Immature natural killer cell (primary cell): Measurements from ENCODE around the gene VCP. TPM values are rescaled to one million over a fixed set of nuclear protein-coding genes. Genes with fewer than 3 reads are reported as not detected.

Source experiments
- DNase-seq, 3 donors: peaks; one replicate each; pipeline ENCODE4 v3.0.0; 2022; ENCODE audit warnings: mixed read lengths in 1 of 3
- H3K27ac Mint-ChIP-seq, 6 donors: one replicate each; pipeline ENCODE4 v1.8.0; 2020; ENCODE audit warnings: mixed read lengths in 6 of 6, mild to moderate bottlenecking in 5 of 6, inconsistent platforms in 4 of 6, moderate library complexity in 3 of 6
- H3K27me3 Mint-ChIP-seq, 3 donors: one replicate each; pipeline ENCODE4 v1.8.0; 2020 to 2021; ENCODE audit warnings: low read depth in 3 of 3, mild to moderate bottlenecking in 3 of 3, mixed read lengths in 3 of 3, moderate library complexity in 3 of 3, inconsistent platforms in 1 of 3
- H3K36me3 Mint-ChIP-seq, 3 donors: one replicate each; pipeline ENCODE4 v1.8.0; 2020; ENCODE audit warnings: mixed read lengths in 3 of 3, inconsistent platforms in 2 of 3, mild to moderate bottlenecking in 2 of 3
- H3K4me1 Mint-ChIP-seq, 2 donors: one replicate each; pipeline ENCODE4 v1.8.0; 2020; ENCODE audit warnings: inconsistent platforms in 2 of 2, mild to moderate bottlenecking in 2 of 2, mixed read lengths in 2 of 2, moderate library complexity in 1 of 2
- H3K4me3 Mint-ChIP-seq, 5 donors: one replicate each; pipeline ENCODE4 v1.8.0; 2020; ENCODE audit warnings: mild to moderate bottlenecking in 5 of 5, mixed read lengths in 5 of 5, inconsistent platforms in 3 of 5, moderate library complexity in 3 of 5
- H3K9me3 Mint-ChIP-seq, 6 donors: one replicate each; pipeline ENCODE4 v1.8.0; 2020; ENCODE audit warnings: mild to moderate bottlenecking in 6 of 6, mixed read lengths in 6 of 6, inconsistent platforms in 4 of 6, moderate library complexity in 3 of 6
- polyA plus RNA-seq, 3 donors: library from polyadenylated mRNA; unstranded; fragments of 300-500 nt; fragmentation: Illumina TruSeq; gene quantifications; one replicate each; pipeline ENCODE4 v1.2.3, GENCODE V29; 2021

The VCP gene
- polyA plus RNA-seq, 3 donors from 2014 or later, result 173 to 252 (median 248) TPM

DNA sequence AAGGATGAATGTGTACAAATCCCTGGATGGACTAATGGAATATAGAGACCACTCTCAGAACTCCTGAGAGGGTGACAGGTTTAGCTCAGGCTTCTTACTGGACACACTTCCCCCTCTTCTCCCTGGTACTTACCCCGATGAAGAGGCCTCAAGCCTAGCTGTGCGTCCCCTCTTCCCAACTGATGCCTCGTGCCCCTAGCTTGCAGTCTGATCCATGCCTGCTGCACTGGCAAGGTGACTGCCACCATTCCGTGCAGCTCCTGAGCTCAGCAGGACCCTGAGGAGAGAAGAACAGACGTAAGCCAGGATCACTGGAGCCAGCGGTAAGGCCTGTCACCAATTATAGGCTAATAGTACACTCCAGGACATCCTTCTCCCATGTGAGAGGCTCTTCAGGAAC is 36.0 kb upstream of the VCP start:
- Mint-ChIP-seq H3K4me1 (peaks cover 42 to 53% of the 10 kb centered on the region in 2 donors), H3K27ac (peak overlapping the region in 2 of 6 donors; percentile 71 to 76), H3K9me3 (no peaks in the 10 kb centered on the region), H3K4me3 (peak overlapping the region in 1 of 5 donors; percentile 33), H3K27me3 (peaks cover under 1 to 4% (median 3%) of the 10 kb centered on the region in 3 donors), H3K36me3 (peaks cover 0 to 16% (median 3%) of the 10 kb centered on the region in 3 donors)
- DNase-seq, result no peak

DNA sequence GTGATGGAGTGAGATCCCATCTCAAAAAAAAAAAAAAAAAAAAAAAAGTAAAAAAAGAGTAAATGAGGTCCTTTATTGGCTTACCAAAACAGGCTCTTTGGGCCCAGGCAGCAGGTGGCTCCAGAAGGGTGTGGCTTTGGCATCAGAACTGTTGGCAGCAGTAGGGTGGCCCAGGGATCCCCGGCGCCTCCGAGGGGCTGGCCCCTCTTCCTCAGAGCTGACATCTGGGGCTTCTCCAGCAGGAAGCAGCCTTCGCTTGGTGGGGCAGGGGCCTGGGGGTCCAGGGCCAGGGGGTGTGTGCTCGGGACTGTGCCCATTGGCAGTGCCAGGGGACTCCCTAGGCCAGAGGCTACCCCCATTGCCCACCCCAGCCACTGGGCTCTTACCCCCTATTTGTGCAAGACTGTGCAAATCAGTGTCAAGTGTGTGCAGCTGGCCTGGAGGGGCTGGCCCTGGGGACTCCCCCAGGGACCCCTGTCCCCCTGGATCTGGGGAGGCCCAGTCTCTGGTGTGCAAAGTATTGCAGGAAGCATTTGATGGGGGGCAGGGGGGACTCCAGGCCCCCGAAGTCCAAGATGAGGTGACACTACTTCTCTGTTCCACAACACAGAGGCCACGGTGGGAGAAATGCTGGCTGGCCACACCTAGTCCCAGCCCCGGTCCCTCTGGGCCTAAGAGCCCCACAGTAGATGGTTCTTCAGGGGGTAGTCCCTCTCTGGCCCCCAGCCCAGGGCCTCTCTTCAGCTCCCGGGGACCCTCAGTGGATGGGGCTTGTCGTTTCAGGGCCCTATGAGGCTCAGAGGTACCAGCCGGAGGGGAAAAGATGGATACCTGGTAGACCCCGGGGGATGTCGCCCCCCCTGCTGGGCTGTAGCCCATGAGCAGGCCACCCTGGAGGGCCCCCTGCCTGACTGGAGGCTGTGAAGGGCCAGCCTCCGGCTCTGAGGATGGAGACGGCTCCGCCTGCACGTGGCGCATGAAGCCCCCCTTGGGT is 35.2 kb upstream of the VCP start:
- Mint-ChIP-seq H3K27me3 (peaks cover 7 to 10% (median 9%) of the 10 kb centered on the region in 3 donors), H3K9me3 (no peaks in the 10 kb centered on the region), H3K27ac (no peak overlapping the region), H3K36me3 (peaks cover 0 to 16% (median 3%) of the 10 kb centered on the region in 3 donors), H3K4me3 (no peak overlapping the region), H3K4me1 (peaks cover 46 to 56% of the 10 kb centered on the region in 2 donors)
- no peak for DNase-seq

DNA sequence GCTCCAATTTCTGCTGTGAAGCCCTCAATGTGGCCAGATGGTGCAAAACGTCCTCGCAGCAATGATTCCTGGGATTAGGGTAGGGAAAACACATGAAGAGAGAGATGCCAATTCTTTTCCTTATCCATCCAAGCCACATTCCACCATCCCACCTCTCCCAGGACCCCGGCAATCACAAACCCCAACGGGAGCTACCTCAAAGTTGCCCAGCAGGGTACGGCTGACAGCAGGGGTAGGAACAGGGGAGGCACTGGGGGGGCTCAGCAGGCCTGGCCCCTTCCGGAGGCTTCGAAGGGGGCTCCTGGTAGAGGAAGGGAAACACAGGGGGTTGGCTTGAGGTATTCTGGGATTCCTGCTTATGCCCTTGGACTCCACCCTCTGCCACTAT is 33.9 kb upstream of the VCP start:
- Mint-ChIP-seq H3K4me3 (no peak overlapping the region), H3K36me3 (peaks cover 0 to 16% (median 3%) of the 10 kb centered on the region in 3 donors), H3K9me3 (no peaks in the 10 kb centered on the region), H3K27me3 (peaks cover 7 to 12% (median 8%) of the 10 kb centered on the region in 3 donors), H3K4me1 (peaks cover 48 to 56% of the 10 kb centered on the region in 2 donors), H3K27ac (no peak overlapping the region)
- DNase-seq, result no peak

DNA sequence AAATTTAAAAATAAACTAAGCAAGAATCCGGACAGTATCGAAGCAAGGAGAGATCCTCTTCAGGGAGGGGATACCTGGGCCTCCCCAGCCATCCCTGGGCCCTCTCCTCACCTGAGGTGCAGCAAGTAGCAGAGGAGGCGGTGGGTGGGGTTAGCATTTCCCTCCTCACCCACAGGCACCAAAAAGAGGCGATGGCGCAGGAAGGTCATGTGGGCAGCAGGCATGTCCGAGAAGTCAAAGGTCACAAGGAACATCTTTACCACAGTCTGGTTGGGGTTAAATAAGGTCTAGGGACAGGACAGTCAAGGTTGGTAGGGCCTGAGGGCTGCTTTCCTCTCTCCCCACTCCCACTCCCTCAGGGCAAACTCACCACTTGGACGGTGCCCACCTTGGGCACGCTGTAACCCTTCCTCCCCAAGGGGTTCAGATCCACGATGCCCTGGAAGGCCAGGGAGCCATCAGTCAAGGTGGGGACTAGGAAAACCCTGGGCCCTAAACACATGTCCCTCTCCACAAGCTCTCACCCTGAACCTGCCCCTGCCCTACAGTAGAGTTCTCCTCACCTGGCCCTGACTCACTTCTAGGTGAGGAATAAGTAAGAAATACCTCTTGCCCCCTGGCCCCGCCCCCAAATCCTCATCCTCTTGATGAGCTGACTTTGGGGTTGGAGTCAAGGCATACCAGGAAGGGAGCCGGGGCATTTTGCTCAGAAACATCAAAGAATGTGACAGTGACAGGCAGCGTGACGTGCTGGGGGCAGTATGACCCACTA is 33.3 kb upstream of the VCP start:
- H3K27me3 Mint-ChIP-seq, result peaks cover 7 to 12% (median 8%) of the 10 kb centered on the region in 3 donors
- no peaks in the 10 kb centered on the region for H3K9me3 Mint-ChIP-seq
- H3K36me3 Mint-ChIP-seq, result peaks cover 3 to 19% (median 5%) of the 10 kb centered on the region in 3 donors
- no peak overlapping the region for H3K4me3 Mint-ChIP-seq
- H3K4me1 Mint-ChIP-seq, result peaks cover 49 to 56% of the 10 kb centered on the region in 2 donors
- DNase-seq, result no peak
- peak overlapping the region in 3 of 6 donors; percentile 26 to 39 (median 35) for H3K27ac Mint-ChIP-seq

DNA sequence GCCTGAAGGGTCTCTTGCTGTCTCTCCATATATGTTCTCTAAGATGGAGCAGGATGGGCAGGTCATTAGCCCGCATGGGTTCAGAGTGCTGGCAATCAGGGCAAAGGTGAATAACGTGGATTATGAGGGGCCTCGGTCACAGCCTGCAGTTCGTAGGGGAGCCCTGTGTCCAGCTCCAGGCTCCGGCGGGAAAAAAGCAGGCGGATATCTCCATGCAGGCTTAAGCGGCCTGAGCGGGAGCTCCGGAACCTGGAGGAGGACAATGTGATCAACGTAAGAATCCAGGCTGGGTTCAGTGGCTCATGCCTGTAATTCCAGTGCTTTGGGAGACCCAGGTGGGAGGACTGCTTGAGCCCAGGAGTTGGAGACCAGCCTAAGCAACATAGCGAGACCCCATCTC is 32.7 kb upstream of the VCP start:
- H3K36me3 Mint-ChIP-seq, result peaks cover 6 to 26% (median 6%) of the 10 kb centered on the region in 3 donors
- H3K27ac Mint-ChIP-seq, result peak overlapping the region in 2 of 6 donors; percentile 6 to 14
- peaks cover 7 to 10% (median 8%) of the 10 kb centered on the region in 3 donors for H3K27me3 Mint-ChIP-seq
- no peak for DNase-seq
- no peaks in the 10 kb centered on the region for H3K9me3 Mint-ChIP-seq
- no peak overlapping the region for H3K4me3 Mint-ChIP-seq
- H3K4me1 Mint-ChIP-seq, result peaks cover 46 to 56% of the 10 kb centered on the region in 2 donors

DNA sequence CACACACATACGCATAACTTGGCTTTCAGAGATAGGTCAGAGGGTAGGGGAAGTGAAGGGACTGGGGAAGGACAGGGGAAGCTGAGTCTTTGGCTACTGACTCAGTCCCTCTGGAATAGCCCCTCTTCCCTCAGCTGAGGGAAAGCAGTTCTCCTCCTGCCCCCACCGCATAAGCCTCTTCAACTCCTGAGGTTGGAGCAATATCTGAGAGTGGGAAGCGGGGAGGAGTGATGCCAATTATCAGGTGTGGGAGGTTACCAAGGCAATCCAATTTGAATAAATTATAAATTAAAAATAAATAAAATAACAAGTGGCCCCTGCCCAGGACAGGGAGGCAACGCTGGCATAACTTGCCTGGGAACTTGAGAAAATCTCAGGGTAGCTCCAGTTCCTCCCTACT is 32.2 kb upstream of the VCP start:
- DNase-seq, result no peak
- H3K9me3 Mint-ChIP-seq, result no peaks in the 10 kb centered on the region
- H3K4me3 Mint-ChIP-seq, result peak overlapping the region in 2 of 5 donors; percentile 9 to 58
- H3K36me3 Mint-ChIP-seq, result peaks cover 6 to 31% (median 8%) of the 10 kb centered on the region in 3 donors
- H3K27ac Mint-ChIP-seq, result peak overlapping the region in 5 of 6 donors; percentile 22 to 99 (median 93)
- peaks cover 7 to 10% (median 8%) of the 10 kb centered on the region in 3 donors for H3K27me3 Mint-ChIP-seq
- H3K4me1 Mint-ChIP-seq, result peaks cover 43 to 50% of the 10 kb centered on the region in 2 donors

DNA sequence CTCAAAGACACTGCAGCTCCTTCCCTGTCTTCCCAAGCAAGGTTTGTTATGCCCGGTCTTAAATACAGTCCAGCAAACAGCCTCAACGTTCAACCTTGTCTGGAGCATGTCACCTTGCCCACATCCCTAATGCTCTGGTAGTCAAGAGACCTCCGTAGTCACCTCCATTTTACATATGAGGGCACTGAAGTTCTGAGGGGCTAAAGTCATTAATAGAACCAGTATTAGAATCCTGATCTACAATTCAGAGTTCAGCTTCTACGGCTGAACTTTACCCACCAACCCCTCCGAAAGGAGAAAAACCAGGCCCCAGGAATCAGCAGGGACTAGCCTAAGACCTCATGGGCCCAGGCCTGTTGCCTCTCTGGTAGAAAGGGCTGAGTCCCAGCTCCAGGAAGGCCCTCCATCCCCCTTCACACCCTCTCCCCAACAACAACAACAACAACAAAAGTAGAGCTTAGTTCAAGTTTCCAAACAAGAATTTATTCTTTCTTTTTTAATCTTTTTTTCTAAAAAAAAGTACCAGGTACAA is 31.3 kb upstream of the VCP start:
- no peaks in the 10 kb centered on the region for H3K9me3 Mint-ChIP-seq
- DNase-seq, result no peak

DNA sequence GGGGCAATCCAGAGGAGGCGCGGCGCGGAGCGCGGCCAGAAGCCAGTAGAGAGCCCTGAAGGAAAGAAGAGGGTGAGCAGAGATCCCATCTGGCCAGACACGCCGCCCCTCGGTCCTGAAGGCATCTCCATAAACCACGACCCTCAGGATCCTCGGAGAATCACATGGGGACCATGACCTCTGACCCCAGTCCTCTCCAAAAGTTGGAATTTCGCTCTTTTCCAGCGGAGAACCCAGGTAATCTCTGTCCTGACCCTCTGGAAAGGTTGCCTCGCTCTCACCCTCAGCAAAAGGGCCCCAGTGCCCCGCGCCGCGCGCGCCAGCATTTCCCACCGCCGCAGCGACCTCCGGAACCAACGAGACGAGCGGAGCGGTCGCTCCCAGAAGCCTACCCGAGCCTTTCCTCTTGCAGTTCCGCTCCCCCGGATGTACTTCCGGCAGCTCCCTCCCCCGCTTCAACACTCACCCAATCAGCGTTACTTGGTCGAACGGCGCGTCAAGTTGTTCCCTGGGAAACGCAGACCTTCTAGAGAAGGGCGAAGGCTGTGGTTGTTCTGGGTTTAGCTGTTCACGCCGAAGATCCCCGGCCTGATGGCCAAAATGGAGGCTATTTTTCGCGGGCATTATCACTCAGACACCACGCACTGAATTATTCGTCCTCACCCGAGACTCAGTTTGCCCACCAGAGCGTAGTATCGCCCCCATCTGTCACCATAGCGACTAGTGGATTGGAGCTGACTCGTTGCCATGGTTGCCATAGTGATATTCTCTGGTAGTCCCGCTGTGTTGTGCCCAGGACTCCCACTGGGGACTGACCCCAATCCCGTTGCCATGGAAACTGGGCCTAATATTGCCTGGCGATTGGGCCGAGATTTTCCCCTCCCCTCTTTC is 30.6 kb upstream of the VCP start, which contains the start of gene STOML2:
STOML2 (minus strand) TSS at position 363 of the 891 bp plus-strand sequence; CDS start at position 326, 37 bp downstream.
- peaks cover 34 to 39% of the 10 kb centered on the region in 2 donors for H3K4me1 Mint-ChIP-seq
- DNase-seq, result peak; percentile 92 to 93 (median 92)
- peaks cover 6 to 31% (median 12%) of the 10 kb centered on the region in 3 donors for H3K36me3 Mint-ChIP-seq
- H3K4me3 Mint-ChIP-seq, result peak within 1 kb of the TSS; percentile 86 to 94 (median 89)
- H3K9me3 Mint-ChIP-seq, result no peaks in the 10 kb centered on the region
- H3K27me3 Mint-ChIP-seq, result peaks cover 7 to 10% (median 8%) of the 10 kb centered on the region in 3 donors
- H3K27ac Mint-ChIP-seq, result peak within 1 kb of the TSS; percentile 92 to 99 (median 98)

More for the DNA sequence above, 31.3 kb upstream of the VCP start:
- Mint-ChIP-seq H3K4me3 (peak overlapping the region; percentile 86 to 94 (median 89)), H3K4me1 (peaks cover 36 to 42% of the 10 kb centered on the region in 2 donors), H3K27ac (peak overlapping the region; percentile 92 to 99 (median 98)), H3K27me3 (peaks cover 7 to 10% (median 8%) of the 10 kb centered on the region in 3 donors), H3K36me3 (peaks cover 6 to 32% (median 12%) of the 10 kb centered on the region in 3 donors)

DNA sequence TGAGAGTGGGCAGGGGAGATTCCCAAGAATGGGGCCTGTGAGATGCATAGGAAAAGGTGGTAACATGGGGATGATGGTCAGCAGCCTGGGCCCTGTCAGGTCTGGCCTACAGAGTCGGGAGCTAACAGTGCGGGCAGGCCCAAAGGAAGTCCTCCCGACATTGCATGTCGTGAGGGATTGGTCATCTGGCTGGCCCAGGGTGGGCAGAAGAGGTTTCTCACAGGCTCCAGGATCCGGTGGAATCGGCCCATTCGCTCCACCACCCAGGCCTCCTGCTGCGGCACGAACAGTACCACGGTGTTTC is 30.0 kb upstream of the VCP start:
- DNase-seq, result no peak
- Mint-ChIP-seq H3K4me3 (peak overlapping the region; percentile 86 to 94 (median 89)), H3K27ac (peak overlapping the region; percentile 92 to 99 (median 98)), H3K27me3 (peaks cover 7 to 11% (median 8%) of the 10 kb centered on the region in 3 donors), H3K9me3 (no peaks in the 10 kb centered on the region), H3K4me1 (peaks cover 34 to 45% of the 10 kb centered on the region in 2 donors), H3K36me3 (peaks cover 6 to 31% (median 12%) of the 10 kb centered on the region in 3 donors)

DNA sequence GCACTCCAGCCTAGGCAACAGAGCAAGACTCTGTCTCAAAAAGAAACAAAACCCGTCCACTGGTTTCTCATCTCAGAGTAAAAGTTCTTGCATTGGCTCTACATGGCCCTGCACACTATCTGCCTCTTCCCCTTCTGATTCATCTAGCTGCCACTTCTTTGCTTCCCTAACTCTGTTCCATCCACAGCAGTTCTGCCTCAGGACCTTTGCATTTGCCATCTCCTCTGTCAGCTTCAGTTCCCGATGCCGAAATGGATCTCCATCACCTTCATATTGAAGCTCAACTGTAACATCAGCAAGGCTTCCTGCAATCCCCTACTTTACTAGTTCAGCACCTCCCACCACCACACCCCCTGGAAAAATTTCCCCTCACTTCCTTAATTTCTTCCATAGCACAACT is 25.1 kb upstream of the VCP start:
- DNase-seq, result no peak
- Mint-ChIP-seq H3K27ac (peak overlapping the region in 5 of 6 donors; percentile 29 to 85 (median 58)), H3K36me3 (peaks cover 6 to 20% (median 9%) of the 10 kb centered on the region in 3 donors), H3K4me3 (peak overlapping the region in 4 of 5 donors; percentile 53 to 67 (median 60)), H3K4me1 (peaks cover 46 to 53% of the 10 kb centered on the region in 2 donors), H3K9me3 (no peaks in the 10 kb centered on the region), H3K27me3 (peaks cover 0 to 7% (median 4%) of the 10 kb centered on the region in 3 donors)

DNA sequence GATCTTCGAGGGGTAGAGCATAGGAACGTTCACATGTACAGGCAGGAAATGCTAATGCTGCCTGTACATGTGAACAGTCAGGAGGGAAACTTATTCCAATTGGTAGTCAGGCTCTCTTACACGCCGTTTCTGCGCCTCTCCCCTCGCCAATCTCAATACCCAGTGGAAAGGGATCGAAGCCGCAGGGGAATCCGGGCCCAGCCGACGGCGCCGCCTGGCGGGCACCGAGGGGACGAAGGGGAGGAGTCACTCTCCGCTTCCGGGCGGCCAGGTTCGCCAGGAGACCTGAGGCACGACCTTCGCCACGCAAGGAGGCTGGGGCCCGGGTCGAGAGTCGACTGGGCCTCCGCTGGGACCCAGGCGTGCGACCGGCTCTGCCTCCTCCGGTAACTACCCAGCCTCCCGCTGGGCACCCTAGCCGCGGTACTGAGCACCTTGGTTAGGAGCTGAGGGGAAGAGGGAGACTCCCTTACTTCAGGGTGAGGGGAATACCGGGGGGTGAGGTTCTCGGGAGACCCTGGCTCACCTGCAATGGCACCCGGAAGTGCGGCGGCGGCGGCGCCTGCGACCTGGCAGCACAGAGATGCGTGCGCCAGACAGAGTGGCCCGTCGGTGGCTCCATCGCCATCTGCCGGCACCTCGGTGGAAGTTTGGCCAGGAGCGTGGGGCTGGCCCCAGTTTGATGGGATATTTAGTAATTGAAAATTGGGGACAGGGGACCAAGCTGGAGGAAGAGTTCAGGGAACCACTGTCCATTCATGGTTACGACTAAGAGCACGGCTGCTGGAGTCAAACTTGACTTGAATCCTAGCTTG is 23.8 kb upstream of the VCP start, which contains the start of gene PIGO:
PIGO (minus strand) TSS at position 557 of the 815 bp plus-strand sequence. CDS start 1,026 bp downstream, outside the sequence.
- peaks cover 0 to 5% (median 3%) of the 10 kb centered on the region in 3 donors for H3K27me3 Mint-ChIP-seq
- H3K9me3 Mint-ChIP-seq, result no peaks in the 10 kb centered on the region
- H3K4me1 Mint-ChIP-seq, result peaks cover 32 to 40% of the 10 kb centered on the region in 2 donors
- H3K4me3 Mint-ChIP-seq, result peak within 1 kb of the TSS; percentile 80 to 86 (median 85)
- DNase-seq, result peak; percentile 84 to 88 (median 88)
- H3K27ac Mint-ChIP-seq, result peak within 1 kb of the TSS; percentile 79 to 93 (median 91)
- H3K36me3 Mint-ChIP-seq, result peaks cover 6 to 26% (median 9%) of the 10 kb centered on the region in 3 donors
